Liver (tissue), 9 donors: ENCODE measurements around the gene ZNF618. TPM values are rescaled to one million over a fixed set of nuclear protein-coding genes. Genes with fewer than 3 reads are reported as not detected.
A peak's percentile ranks its signal among the peaks of the same experiment; 100 is the strongest.

Source experiments
- DNase-seq: peaks from one replicate; pipeline ENCODE4 v3.0.0-alpha.2; 2017; ENCODE audit warnings: low spot score
- H3K27ac ChIP-seq, 2 donors: one replicate each; pipeline ENCODE4 v1.7.0; 2013; ENCODE audit warnings: inconsistent platforms in 2 of 2, low read length in 2 of 2, control low read depth in 1 of 2, low read depth in 1 of 2, mild to moderate bottlenecking in 1 of 2
- H3K27me3 ChIP-seq, 4 donors: one replicate each; pipeline versions ENCODE4 v1.6.1 to v1.7.0; 2013; ENCODE audit warnings: low read length in 3 of 4, inconsistent platforms in 1 of 4, mild to moderate bottlenecking in 1 of 4, moderate library complexity in 1 of 4; ENCODE audit not compliant: control insufficient read depth in 4 of 4, insufficient read depth in 4 of 4
- H3K36me3 ChIP-seq, 4 donors: one replicate each; pipeline versions ENCODE4 v1.6.1 to v1.7.0; 2013; ENCODE audit warnings: low read length in 3 of 4, mild to moderate bottlenecking in 3 of 4, low read depth in 1 of 4, moderate library complexity in 1 of 4; ENCODE audit not compliant: control insufficient read depth in 4 of 4, insufficient read depth in 3 of 4
- H3K4me1 ChIP-seq, 4 donors: one replicate each; pipeline versions ENCODE4 v1.6.1 to v1.7.0; 2013; ENCODE audit warnings: low read length in 3 of 4, mild to moderate bottlenecking in 3 of 4, moderate library complexity in 1 of 4; ENCODE audit not compliant: control insufficient read depth in 4 of 4, insufficient read depth in 4 of 4
- H3K4me3 ChIP-seq, 3 donors: one replicate each; pipeline versions ENCODE4 v1.6.1 to v1.7.0; 2013; ENCODE audit warnings: low read length in 3 of 3, control low read depth in 1 of 3, low read depth in 1 of 3, mild to moderate bottlenecking in 1 of 3
- H3K9ac ChIP-seq, 2 donors: one replicate each; pipeline ENCODE4 v1.7.0; 2013; ENCODE audit warnings: low read length in 2 of 2, mild to moderate bottlenecking in 2 of 2, moderate library complexity in 2 of 2, control low read depth in 1 of 2, low read depth in 1 of 2
- H3K9me3 ChIP-seq, 4 donors: one replicate each; pipeline versions ENCODE4 v1.6.1 to v1.7.0; 2013; ENCODE audit warnings: low read length in 3 of 4; ENCODE audit not compliant: control insufficient read depth in 4 of 4
- EGR1 ChIP-seq, 2 donors: IDR thresholded peaks; 2 replicates each; pipeline ENCODE4 v1.6.1; 2016 to 2018; ENCODE audit warnings: antibody characterized with exemption in 2 of 2, low read depth in 2 of 2
- FOXA1 ChIP-seq: IDR thresholded peaks from 2 replicates; pipeline ENCODE4 v1.6.1; 2016; ENCODE audit warnings: antibody characterized with exemption
- FOXA2 ChIP-seq: IDR thresholded peaks from 2 replicates; pipeline ENCODE4 v1.6.1; 2016; ENCODE audit warnings: antibody characterized with exemption
- GABPA ChIP-seq, 2 donors: IDR thresholded peaks in 1 of 2; conservative IDR thresholded peaks in 1 of 2; 2 replicates each; pipeline ENCODE4 v1.6.1; 2016; ENCODE audit warnings: antibody characterized with exemption in 2 of 2, mild to moderate bottlenecking in 1 of 2, moderate library complexity in 1 of 2
- HNF4G ChIP-seq: IDR thresholded peaks from 2 replicates; pipeline ENCODE4 v1.6.1; 2016; ENCODE audit warnings: antibody characterized with exemption
- NR2F2 ChIP-seq: IDR thresholded peaks from 2 replicates; pipeline ENCODE4 v1.6.1; 2016; ENCODE audit warnings: antibody characterized with exemption
- RAD21 ChIP-seq, 2 donors: IDR thresholded peaks; 2 replicates each; pipeline ENCODE4 v1.6.1; 2016; ENCODE audit warnings: antibody characterized with exemption in 2 of 2, mild to moderate bottlenecking in 2 of 2
- RXRA ChIP-seq, 2 donors: IDR thresholded peaks; 2 replicates each; pipeline ENCODE4 v1.6.1; 2017 to 2018; ENCODE audit warnings: antibody characterized with exemption in 2 of 2, mild to moderate bottlenecking in 1 of 2
- SP1 ChIP-seq: IDR thresholded peaks from 2 replicates; pipeline ENCODE4 v1.6.1; 2018; ENCODE audit warnings: antibody characterized with exemption, mild to moderate bottlenecking
- TAF1 ChIP-seq: conservative IDR thresholded peaks from 2 replicates; pipeline ENCODE4 v1.6.1; 2016; ENCODE audit warnings: antibody characterized with exemption, mild to moderate bottlenecking
- YY1 ChIP-seq: IDR thresholded peaks from 2 replicates; pipeline ENCODE4 v1.6.1; 2016; ENCODE audit warnings: antibody characterized with exemption, mild to moderate bottlenecking
- WGBS: extraction: QIAGEN DNeasy Blood & Tissue Kit; methylation state at CpG from one replicate; pipeline ENCODE4 v1.1.7; 2013; 5-methylcytosine and 5-hydroxymethylcytosine counted together
- polyA plus RNA-seq, 2 donors: library from polyadenylated mRNA; stranded (reverse) in 1 of 2; unstranded in 1 of 2; fragments of 200-250 nt in 1 of 2; fragments of >200 nt in 1 of 2; fragmentation: Nextera tagmentation in 1 of 2; extraction: Ambion mirVana in 1 of 2; gene quantifications; one replicate each; pipeline versions ENCODE4 v1.2.1 to v1.2.3, GENCODE V29; 2013 to 2015
- total RNA-seq, 2 donors: library from RNA; depleted of rRNA; stranded (reverse); fragments of >200 nt; gene quantifications; one replicate each; pipeline ENCODE4 v1.2.3, GENCODE V29; 2014
- TF ChIP-seq, protein P1 (sequence below): fragments of 150-350 bp; IDR thresholded peaks from 2 replicates; pipeline ENCODE4 v1.5.1; 2017; ENCODE audit warnings: improper control_type of control experiment, low read depth, low read length; ENCODE audit not compliant: missing input control
- TF ChIP-seq, protein P2 (sequence below): IDR thresholded peaks from 2 replicates; pipeline ENCODE4 v1.6.1; 2016; ENCODE audit warnings: antibody characterized with exemption
- TF ChIP-seq, protein P3 (sequence below): IDR thresholded peaks from 2 replicates; pipeline ENCODE4 v1.6.1; 2016; ENCODE audit warnings: antibody characterized with exemption
- TF ChIP-seq, protein P4 (sequence below): IDR thresholded peaks from 2 replicates; pipeline ENCODE4 v1.6.1; 2016; ENCODE audit warnings: antibody characterized with exemption
- TF ChIP-seq, protein P5 (sequence below): IDR thresholded peaks from 2 replicates; pipeline ENCODE4 v1.6.1; 2016; ENCODE audit warnings: antibody characterized with exemption, mild to moderate bottlenecking
- donor health status: healthy.
- donor health status: healthy.
- donor health status: healthy.
- donor health status: healthy.
- donor health status: healthy.

The ZNF618 gene
- total and polyA plus RNA-seq, 4 donors = 2.2 to 6.5 (median 3.7) TPM

DNA sequence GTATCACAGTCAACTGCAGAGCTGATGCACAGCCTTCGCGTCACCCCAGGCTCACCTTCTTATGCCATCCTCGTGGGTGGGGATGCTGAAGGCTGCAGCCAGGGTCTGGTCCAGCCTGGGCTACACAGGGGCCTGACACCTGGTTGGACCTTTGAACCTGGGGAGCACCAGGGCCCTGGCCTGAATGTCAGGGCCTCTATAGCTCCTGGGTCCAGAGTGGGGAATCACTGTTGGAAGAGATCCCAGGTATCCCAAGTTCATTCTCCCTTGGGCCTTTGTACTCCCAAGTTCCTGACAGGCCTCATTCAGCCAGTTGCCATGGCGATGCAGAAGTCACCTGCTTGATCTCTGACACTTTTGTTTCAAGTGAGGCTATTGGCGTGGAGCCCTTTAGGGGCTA is 43.8 kb downstream of the ZNF618 start (continued):
- TF ChIP-seq, protein P1, sequence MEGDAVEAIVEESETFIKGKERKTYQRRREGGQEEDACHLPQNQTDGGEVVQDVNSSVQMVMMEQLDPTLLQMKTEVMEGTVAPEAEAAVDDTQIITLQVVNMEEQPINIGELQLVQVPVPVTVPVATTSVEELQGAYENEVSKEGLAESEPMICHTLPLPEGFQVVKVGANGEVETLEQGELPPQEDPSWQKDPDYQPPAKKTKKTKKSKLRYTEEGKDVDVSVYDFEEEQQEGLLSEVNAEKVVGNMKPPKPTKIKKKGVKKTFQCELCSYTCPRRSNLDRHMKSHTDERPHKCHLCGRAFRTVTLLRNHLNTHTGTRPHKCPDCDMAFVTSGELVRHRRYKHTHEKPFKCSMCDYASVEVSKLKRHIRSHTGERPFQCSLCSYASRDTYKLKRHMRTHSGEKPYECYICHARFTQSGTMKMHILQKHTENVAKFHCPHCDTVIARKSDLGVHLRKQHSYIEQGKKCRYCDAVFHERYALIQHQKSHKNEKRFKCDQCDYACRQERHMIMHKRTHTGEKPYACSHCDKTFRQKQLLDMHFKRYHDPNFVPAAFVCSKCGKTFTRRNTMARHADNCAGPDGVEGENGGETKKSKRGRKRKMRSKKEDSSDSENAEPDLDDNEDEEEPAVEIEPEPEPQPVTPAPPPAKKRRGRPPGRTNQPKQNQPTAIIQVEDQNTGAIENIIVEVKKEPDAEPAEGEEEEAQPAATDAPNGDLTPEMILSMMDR = no peak
- TF ChIP-seq RXRA (IDR thresholded peaks at IDR 0.05) = peak; percentile 70 to 71
- no peak for TF ChIP-seq NR2F2
- TF ChIP-seq HNF4G = no peak

DNA sequence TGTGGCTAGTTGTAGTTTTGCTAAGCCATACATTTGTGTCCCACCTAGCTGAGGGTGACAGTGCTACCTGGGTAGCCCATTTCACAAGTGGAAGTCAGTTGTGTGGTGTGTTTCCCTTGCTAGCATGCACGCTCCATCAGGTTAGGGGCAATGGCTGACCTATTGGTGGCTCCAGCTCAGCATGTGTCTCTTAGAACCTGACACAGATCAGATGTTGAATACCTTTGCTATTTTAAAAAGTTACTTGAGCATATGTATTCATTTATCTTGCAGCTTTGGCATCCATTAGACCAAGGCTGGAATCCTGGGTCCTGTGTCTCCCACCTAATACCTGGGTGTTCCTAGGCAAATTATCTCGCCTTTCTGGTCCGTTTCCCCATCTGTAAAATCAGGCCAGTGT is 44.8 kb downstream of the ZNF618 start:
- no peak overlapping the region for H3K4me3 ChIP-seq
- no peak overlapping the region for H3K9ac ChIP-seq
- no peaks in the 10 kb centered on the region for H3K9me3 ChIP-seq
- no peaks in the 10 kb centered on the region for H3K27me3 ChIP-seq
- no peak for DNase-seq
- 93% methylated on average over 3 of the region's 3 CpGs for WGBS
- no peak overlapping the region for H3K27ac ChIP-seq
- H3K4me1 ChIP-seq = peaks cover 2 to 7% (median 5%) of the 10 kb centered on the region in 4 donors
- TF ChIP-seq EGR1 (IDR thresholded peaks at IDR 0.05; ENCODE audit: low read depth in 2 of 2) = no peak
- TF ChIP-seq, protein P2, sequence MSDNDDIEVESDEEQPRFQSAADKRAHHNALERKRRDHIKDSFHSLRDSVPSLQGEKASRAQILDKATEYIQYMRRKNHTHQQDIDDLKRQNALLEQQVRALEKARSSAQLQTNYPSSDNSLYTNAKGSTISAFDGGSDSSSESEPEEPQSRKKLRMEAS = no peak
- no peak for TF ChIP-seq TAF1
- TF ChIP-seq FOXA1 = no peak
- no peak for TF ChIP-seq HNF4G
- TF ChIP-seq GABPA (IDR thresholded peaks at IDR 0.05 in 1 of 2, conservative IDR thresholded peaks at IDR 0.05 in 1 of 2) = no peak
- TF ChIP-seq, protein P3, sequence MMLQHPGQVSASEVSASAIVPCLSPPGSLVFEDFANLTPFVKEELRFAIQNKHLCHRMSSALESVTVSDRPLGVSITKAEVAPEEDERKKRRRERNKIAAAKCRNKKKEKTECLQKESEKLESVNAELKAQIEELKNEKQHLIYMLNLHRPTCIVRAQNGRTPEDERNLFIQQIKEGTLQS = no peak
- TF ChIP-seq, protein P1 = no peak
- TF ChIP-seq YY1 = no peak
- no peak for TF ChIP-seq FOXA2
- no peak for TF ChIP-seq RXRA (IDR thresholded peaks at IDR 0.05)
- TF ChIP-seq NR2F2 = no peak
- TF ChIP-seq, protein P4, sequence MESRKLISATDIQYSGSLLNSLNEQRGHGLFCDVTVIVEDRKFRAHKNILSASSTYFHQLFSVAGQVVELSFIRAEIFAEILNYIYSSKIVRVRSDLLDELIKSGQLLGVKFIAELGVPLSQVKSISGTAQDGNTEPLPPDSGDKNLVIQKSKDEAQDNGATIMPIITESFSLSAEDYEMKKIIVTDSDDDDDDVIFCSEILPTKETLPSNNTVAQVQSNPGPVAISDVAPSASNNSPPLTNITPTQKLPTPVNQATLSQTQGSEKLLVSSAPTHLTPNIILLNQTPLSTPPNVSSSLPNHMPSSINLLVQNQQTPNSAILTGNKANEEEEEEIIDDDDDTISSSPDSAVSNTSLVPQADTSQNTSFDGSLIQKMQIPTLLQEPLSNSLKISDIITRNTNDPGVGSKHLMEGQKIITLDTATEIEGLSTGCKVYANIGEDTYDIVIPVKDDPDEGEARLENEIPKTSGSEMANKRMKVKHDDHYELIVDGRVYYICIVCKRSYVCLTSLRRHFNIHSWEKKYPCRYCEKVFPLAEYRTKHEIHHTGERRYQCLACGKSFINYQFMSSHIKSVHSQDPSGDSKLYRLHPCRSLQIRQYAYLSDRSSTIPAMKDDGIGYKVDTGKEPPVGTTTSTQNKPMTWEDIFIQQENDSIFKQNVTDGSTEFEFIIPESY = no peak
- peaks cover 0 to 5% (median 0%) of the 10 kb centered on the region in 4 donors for H3K36me3 ChIP-seq

DNA sequence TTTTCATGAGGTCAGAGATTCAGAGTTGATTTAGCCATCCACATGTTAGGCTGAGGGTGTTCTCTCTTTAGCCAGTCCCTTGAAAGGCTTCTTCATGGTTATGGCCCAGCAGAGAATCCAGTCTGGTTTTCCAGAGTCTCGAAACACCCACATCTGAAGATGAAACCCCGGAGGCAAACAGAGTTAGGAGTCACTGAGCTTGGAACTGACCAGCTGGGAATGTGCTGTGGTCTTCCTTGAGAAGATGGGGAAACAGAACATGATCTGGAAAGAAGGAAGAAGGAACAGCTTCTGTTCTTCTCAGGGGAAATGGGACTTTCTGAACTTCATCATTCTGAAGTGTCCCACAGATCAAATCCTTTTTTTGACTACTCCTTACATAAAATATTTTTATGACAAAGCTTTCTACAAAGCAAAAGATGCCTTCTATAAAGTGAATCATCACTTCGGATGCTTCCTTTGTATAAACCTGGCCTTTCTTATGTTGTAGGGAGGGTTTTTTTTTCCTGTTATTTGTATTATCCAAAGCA is 45.4 kb downstream of the ZNF618 start:
- Histone ChIP-seq H3K9ac (peak overlapping the region in 1 of 2 donors; percentile 32), H3K4me3 (no peak overlapping the region), H3K36me3 (peaks cover 0 to 4% (median 0%) of the 10 kb centered on the region in 4 donors), H3K9me3 (no peaks in the 10 kb centered on the region), H3K27me3 (no peaks in the 10 kb centered on the region), H3K4me1 (peaks cover 2 to 7% (median 5%) of the 10 kb centered on the region in 4 donors), H3K27ac (peak overlapping the region; percentile 39 to 72)
- DNase-seq = no peak
- WGBS = 93% methylated on average over 3 of the region's 3 CpGs
- TF ChIP-seq RAD21 (IDR thresholded peaks at IDR 0.05) (no peak), FOXA2 (no peak), NR2F2 (no peak), EGR1 (IDR thresholded peaks at IDR 0.05; ENCODE audit: low read depth in 2 of 2) (no peak), YY1 (no peak), SP1 (no peak), GABPA (IDR thresholded peaks at IDR 0.05 in 1 of 2, conservative IDR thresholded peaks at IDR 0.05 in 1 of 2) (no peak), RXRA (IDR thresholded peaks at IDR 0.05) (no peak)
- TF ChIP-seq, protein P5, sequence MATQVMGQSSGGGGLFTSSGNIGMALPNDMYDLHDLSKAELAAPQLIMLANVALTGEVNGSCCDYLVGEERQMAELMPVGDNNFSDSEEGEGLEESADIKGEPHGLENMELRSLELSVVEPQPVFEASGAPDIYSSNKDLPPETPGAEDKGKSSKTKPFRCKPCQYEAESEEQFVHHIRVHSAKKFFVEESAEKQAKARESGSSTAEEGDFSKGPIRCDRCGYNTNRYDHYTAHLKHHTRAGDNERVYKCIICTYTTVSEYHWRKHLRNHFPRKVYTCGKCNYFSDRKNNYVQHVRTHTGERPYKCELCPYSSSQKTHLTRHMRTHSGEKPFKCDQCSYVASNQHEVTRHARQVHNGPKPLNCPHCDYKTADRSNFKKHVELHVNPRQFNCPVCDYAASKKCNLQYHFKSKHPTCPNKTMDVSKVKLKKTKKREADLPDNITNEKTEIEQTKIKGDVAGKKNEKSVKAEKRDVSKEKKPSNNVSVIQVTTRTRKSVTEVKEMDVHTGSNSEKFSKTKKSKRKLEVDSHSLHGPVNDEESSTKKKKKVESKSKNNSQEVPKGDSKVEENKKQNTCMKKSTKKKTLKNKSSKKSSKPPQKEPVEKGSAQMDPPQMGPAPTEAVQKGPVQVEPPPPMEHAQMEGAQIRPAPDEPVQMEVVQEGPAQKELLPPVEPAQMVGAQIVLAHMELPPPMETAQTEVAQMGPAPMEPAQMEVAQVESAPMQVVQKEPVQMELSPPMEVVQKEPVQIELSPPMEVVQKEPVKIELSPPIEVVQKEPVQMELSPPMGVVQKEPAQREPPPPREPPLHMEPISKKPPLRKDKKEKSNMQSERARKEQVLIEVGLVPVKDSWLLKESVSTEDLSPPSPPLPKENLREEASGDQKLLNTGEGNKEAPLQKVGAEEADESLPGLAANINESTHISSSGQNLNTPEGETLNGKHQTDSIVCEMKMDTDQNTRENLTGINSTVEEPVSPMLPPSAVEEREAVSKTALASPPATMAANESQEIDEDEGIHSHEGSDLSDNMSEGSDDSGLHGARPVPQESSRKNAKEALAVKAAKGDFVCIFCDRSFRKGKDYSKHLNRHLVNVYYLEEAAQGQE = no peak
- TF ChIP-seq, protein P2 = no peak
- TF ChIP-seq, protein P3 = no peak
